ENCODE measurements around the gene PKP2. TPM values are rescaled to one million over a fixed set of nuclear protein-coding genes. Genes with fewer than 3 reads are reported as not detected.

The PKP2 gene
- total RNA-seq, 2 donors from 2014 or later, result 28.0 to 35.2 TPM

- no peak for DNase-seq (ENCODE audit: low spot score)
- no peaks in the 10 kb centered on the region for H3K27me3 ChIP-seq (replicated peaks; ENCODE audit: insufficient read depth)
- 85% methylated on average over 8 of the region's 8 CpGs for WGBS
- no peak overlapping the region for H3K4me3 ChIP-seq
- TF ChIP-seq, protein P1, sequence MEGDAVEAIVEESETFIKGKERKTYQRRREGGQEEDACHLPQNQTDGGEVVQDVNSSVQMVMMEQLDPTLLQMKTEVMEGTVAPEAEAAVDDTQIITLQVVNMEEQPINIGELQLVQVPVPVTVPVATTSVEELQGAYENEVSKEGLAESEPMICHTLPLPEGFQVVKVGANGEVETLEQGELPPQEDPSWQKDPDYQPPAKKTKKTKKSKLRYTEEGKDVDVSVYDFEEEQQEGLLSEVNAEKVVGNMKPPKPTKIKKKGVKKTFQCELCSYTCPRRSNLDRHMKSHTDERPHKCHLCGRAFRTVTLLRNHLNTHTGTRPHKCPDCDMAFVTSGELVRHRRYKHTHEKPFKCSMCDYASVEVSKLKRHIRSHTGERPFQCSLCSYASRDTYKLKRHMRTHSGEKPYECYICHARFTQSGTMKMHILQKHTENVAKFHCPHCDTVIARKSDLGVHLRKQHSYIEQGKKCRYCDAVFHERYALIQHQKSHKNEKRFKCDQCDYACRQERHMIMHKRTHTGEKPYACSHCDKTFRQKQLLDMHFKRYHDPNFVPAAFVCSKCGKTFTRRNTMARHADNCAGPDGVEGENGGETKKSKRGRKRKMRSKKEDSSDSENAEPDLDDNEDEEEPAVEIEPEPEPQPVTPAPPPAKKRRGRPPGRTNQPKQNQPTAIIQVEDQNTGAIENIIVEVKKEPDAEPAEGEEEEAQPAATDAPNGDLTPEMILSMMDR (IDR thresholded peaks at IDR 0.05), result no peak
- TF ChIP-seq POLR2A (IDR thresholded peaks at IDR 0.05), result no peak
- no peak for TF ChIP-seq POLR2AphosphoS5 (IDR thresholded peaks at IDR 0.05)
- no peak overlapping the region for H3K27ac ChIP-seq
- intact Hi-C loops (cut with DNase I), result no loop called here
- H3K36me3 ChIP-seq, result no peaks in the 10 kb centered on the region
- H3K9me3 ChIP-seq, result no peaks in the 10 kb centered on the region
- no peaks in the 10 kb centered on the region for H3K4me1 ChIP-seq (replicated peaks)
Measured at GRCh38 chr12:32922546-32923297, 26.1 kb upstream of the PKP2 start.

DNA sequence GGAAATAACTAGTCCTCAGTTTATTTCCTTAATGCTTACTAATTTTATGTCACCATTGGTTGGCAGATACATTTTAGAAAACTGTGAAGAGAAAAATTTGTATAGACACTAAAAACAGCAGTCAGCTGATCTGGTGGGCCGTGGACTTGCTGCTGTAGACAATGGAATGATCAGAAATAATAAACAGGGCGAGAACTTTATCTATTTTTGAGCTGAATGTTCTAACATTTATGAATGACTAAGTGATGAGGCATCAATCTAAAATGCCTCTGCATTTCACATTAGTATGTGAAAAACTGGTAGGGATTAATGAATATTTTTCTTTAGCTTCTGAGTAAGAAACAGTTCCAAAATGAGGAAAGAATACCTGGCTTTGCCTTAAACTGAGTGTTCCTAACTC is 24.8 kb upstream of the PKP2 start:
- Histone ChIP-seq H3K27ac (no peak overlapping the region), H3K36me3 (no peaks in the 10 kb centered on the region), H3K4me3 (no peak overlapping the region), H3K9me3 (no peaks in the 10 kb centered on the region), H3K4me1 (replicated peaks) (no peaks in the 10 kb centered on the region), H3K27me3 (replicated peaks; ENCODE audit: insufficient read depth) (no peaks in the 10 kb centered on the region)
- intact Hi-C loops (cut with DNase I), result no loop called here
- DNase-seq (ENCODE audit: low spot score), result no peak
- TF ChIP-seq POLR2A (IDR thresholded peaks at IDR 0.05) (no peak), POLR2AphosphoS5 (IDR thresholded peaks at IDR 0.05) (no peak)
- TF ChIP-seq, protein P1 (IDR thresholded peaks at IDR 0.05), result no peak
- WGBS, result 33% methylated on average over 2 of the region's 2 CpGs

DNA sequence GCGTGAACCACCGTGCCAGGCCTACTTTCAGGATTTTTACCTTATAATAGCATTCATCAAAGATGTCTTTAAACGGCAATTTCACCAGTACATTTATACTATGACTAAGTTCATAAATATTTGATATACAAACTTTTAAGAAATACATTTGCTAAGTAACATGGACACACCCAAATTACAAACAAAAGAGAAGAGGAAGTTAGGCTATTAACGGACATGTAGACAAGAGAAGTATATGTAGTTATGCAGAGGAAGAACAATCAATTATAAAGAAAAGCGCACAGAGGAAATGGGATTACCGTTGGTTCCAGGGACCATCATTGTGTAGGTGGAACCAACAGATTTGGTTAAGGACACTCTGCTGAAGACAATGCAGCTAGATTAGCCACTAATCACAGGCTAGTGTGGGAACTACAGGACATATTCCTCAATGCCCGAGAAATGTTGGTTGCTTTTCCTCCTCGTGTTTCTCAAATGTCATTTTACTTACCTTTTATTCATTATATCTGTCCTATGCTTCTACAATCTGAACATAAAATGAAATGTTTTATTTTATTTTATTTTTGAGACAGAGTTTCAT is 24.0 kb upstream of the PKP2 start:
- intact Hi-C loops (cut with DNase I), result no loop called here
- no peaks in the 10 kb centered on the region for H3K9me3 ChIP-seq
- no peaks in the 10 kb centered on the region for H3K27me3 ChIP-seq (replicated peaks; ENCODE audit: insufficient read depth)
- TF ChIP-seq POLR2A (IDR thresholded peaks at IDR 0.05), result no peak
- TF ChIP-seq POLR2AphosphoS5 (IDR thresholded peaks at IDR 0.05), result peak; percentile 72
- no peaks in the 10 kb centered on the region for H3K36me3 ChIP-seq
- H3K4me3 ChIP-seq, result no peak overlapping the region
- no peaks in the 10 kb centered on the region for H3K4me1 ChIP-seq (replicated peaks)
- DNase-seq (ENCODE audit: low spot score), result no peak
- H3K27ac ChIP-seq, result peak overlapping the region; percentile 29 to 45
- WGBS, result 42% methylated on average over 8 of the region's 8 CpGs

- no peaks in the 10 kb centered on the region for H3K9me3 ChIP-seq
- intact Hi-C loops (cut with DNase I), result loop anchor here (2.0 kb wide), 1 partner anchor 162 kb away; no protein-coding TSS in a partner anchor
- H3K4me3 ChIP-seq, result no peak overlapping the region
- no peaks in the 10 kb centered on the region for H3K4me1 ChIP-seq (replicated peaks)
- peak; percentile 43 for TF ChIP-seq POLR2AphosphoS5 (IDR thresholded peaks at IDR 0.05)
- no peak for TF ChIP-seq POLR2A (IDR thresholded peaks at IDR 0.05)
- TF ChIP-seq, protein P1 (IDR thresholded peaks at IDR 0.05), result peak; percentile 42 to 62 (median 46)
- H3K27ac ChIP-seq, result peak overlapping the region; percentile 29 to 45
- H3K36me3 ChIP-seq, result no peaks in the 10 kb centered on the region
- no peak for DNase-seq (ENCODE audit: low spot score)
- WGBS, result 39% methylated on average over 11 of the region's 11 CpGs
- no peaks in the 10 kb centered on the region for H3K27me3 ChIP-seq (replicated peaks; ENCODE audit: insufficient read depth)
Measured at GRCh38 chr12:32918890-32919801, 22.6 kb upstream of the PKP2 start.

DNA sequence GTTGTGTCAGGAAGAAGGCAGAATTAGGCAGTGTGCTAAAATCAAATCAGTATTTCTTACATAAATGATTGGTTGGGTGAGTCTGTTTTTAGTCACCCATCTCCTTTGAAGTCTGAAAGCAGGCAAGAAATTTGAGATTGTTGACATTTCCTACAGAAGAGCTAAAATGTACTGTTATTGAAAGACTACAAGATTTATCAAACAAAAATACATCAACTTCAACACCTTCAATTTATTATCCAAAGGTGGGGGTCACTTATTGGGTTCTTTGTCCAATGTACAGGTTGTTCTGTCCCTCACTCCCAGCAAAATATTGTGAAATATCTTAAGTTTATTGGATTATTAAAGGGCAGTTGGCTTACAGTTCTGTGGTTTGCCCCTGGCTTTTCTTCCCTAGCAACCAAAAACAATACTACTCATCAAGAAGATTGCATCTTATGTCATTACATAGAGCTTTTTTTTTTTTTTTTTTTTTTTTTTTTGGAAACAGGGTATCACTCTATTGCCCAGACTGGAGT is 20.6 kb upstream of the PKP2 start:
- Histone ChIP-seq H3K36me3 (no peaks in the 10 kb centered on the region), H3K27me3 (replicated peaks; ENCODE audit: insufficient read depth) (no peaks in the 10 kb centered on the region), H3K4me3 (no peak overlapping the region), H3K27ac (peak overlapping the region in 1 of 2 donors; percentile 28), H3K4me1 (replicated peaks) (no peaks in the 10 kb centered on the region), H3K9me3 (no peaks in the 10 kb centered on the region)
- intact Hi-C loops (cut with DNase I), result no loop called here
- TF ChIP-seq POLR2A (IDR thresholded peaks at IDR 0.05) (no peak), POLR2AphosphoS5 (IDR thresholded peaks at IDR 0.05) (peak; percentile 58)
- TF ChIP-seq, protein P1 (IDR thresholded peaks at IDR 0.05), result no peak
- DNase-seq (ENCODE audit: low spot score), result no peak

Measured in prostate gland (tissue), 2 donors.